ELR (cell line): ENCODE data around the gene ZNF672.

Experiments
- DNase-seq: peaks from one replicate; pipeline ENCODE4 v3.0.0-alpha.2; 2015; ENCODE audit warnings: low read depth

The ZNF672 gene

GRCh38 chr1:248890549-248891498, 52.8 kb downstream of the ZNF672 start:
- DNase-seq: no peak

GRCh38 chr1:248891758-248892157, 53.7 kb downstream of the ZNF672 start:
- no peak for DNase-seq

- DNase-seq: no peak
These were observed 54.6 kb downstream of the ZNF672 start for GRCh38 chr1:248892590-248892989.

- no peak for DNase-seq
These were observed 56.8 kb downstream of the ZNF672 start for GRCh38 chr1:248894837-248895236.

- DNase-seq: no peak
These were observed 59.7 kb downstream of the ZNF672 start for GRCh38 chr1:248897412-248898337.
